NT2/D1 (cell line): ENCODE measurements around the gene FMNL2.

Source experiments
- SUZ12 ChIP-seq: IDR thresholded peaks from 2 replicates; pipeline ENCODE4 v1.6.1; 2011; ENCODE audit not compliant: insufficient read length, insufficient read depth; ENCODE audit errors: extremely low read depth
- YY1 ChIP-seq: IDR thresholded peaks from 2 replicates; pipeline ENCODE4 v1.6.1; 2011; ENCODE audit not compliant: insufficient read length, insufficient read depth
- ZNF274 ChIP-seq: IDR thresholded peaks from 2 replicates; pipeline ENCODE4 v1.6.1; 2011; ENCODE audit warnings: mild to moderate bottlenecking, low read depth, low read length

DNA sequence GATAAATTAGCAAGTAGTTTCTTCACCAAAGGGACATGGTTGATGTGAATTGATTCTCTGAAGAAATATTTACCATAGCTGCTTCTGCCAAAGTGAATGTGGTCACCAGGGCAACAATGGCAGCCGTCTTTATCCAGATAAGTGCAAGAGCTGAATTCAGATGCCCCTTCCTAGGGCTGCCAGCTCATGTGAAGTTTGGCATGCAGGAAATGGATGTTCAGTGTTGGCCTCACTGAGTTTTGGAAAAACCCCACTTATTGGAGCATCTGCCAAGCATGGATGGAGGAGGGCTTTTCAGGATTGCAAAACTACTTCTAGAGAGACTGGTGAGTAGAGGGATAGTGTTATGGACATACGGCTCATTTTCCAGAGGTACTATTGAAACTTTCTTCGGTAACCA lies 80.8 kb downstream of the FMNL2 start:
- TF ChIP-seq YY1 = no peak
- no peak for TF ChIP-seq SUZ12
- TF ChIP-seq ZNF274 = no peak
